Endothelial cell (in vitro differentiated cells): ENCODE results near the gene HEBP2. TPM values are rescaled to one million over a fixed set of nuclear protein-coding genes. Genes with fewer than 3 reads are reported as not detected.

ENCODE experiments used
- DNase-seq: peaks from one replicate; pipeline ENCODE4 v3.0.0; 2021; ENCODE audit warnings: low spot score
- H3K27ac Mint-ChIP-seq: one replicate; pipeline ENCODE4 v1.8.0; 2021; ENCODE audit warnings: mixed read lengths, inconsistent platforms; ENCODE audit not compliant: unreplicated experiment
- H3K27me3 Mint-ChIP-seq: one replicate; pipeline ENCODE4 v1.8.0; 2021; ENCODE audit warnings: mild to moderate bottlenecking, moderate library complexity, mixed read lengths, inconsistent platforms; ENCODE audit not compliant: unreplicated experiment
- H3K36me3 Mint-ChIP-seq: one replicate; pipeline ENCODE4 v1.8.0; 2021; ENCODE audit warnings: mild to moderate bottlenecking, low read depth, mixed read lengths, inconsistent platforms; ENCODE audit not compliant: unreplicated experiment
- H3K4me1 Mint-ChIP-seq: one replicate; pipeline ENCODE4 v1.8.0; 2021; ENCODE audit warnings: mild to moderate bottlenecking, mixed read lengths, inconsistent platforms; ENCODE audit not compliant: unreplicated experiment
- H3K4me3 Mint-ChIP-seq: one replicate; pipeline ENCODE4 v1.8.0; 2021; ENCODE audit warnings: mild to moderate bottlenecking, mixed read lengths, inconsistent platforms; ENCODE audit not compliant: unreplicated experiment
- H3K9me3 Mint-ChIP-seq: one replicate; pipeline ENCODE4 v1.8.0; 2021; ENCODE audit warnings: mixed read lengths, inconsistent platforms; ENCODE audit not compliant: unreplicated experiment
- total RNA-seq: library from RNA; stranded (reverse); fragmentation: NEBNext Ultra II Directional; extraction: Animal tissue kit (Norgen Biotek cat#: 25700); gene quantifications from one replicate; pipeline ENCODE4 v1.2.1, GENCODE V29; 2021; ENCODE audit not compliant: unreplicated experiment
- TF ChIP-seq, protein P1 (sequence below): fragments of 200-600 bp; sonication (generic); IDR thresholded peaks from one replicate; pipeline ENCODE4 v1.5.0; 2021; ENCODE audit warnings: antibody characterized with exemption; ENCODE audit not compliant: unreplicated experiment

HEBP2 gene
- total RNA-seq, 1 donor from 2014 or later = 30.1 TPM

- Mint-ChIP-seq H3K36me3 (peaks cover 20% of the 10 kb centered on the region), H3K9me3 (no peaks in the 10 kb centered on the region), H3K4me1 (peaks cover 7% of the 10 kb centered on the region), H3K4me3 (no peak overlapping the region), H3K27ac (no peak overlapping the region), H3K27me3 (peaks cover 4% of the 10 kb centered on the region)
- TF ChIP-seq, protein P1, sequence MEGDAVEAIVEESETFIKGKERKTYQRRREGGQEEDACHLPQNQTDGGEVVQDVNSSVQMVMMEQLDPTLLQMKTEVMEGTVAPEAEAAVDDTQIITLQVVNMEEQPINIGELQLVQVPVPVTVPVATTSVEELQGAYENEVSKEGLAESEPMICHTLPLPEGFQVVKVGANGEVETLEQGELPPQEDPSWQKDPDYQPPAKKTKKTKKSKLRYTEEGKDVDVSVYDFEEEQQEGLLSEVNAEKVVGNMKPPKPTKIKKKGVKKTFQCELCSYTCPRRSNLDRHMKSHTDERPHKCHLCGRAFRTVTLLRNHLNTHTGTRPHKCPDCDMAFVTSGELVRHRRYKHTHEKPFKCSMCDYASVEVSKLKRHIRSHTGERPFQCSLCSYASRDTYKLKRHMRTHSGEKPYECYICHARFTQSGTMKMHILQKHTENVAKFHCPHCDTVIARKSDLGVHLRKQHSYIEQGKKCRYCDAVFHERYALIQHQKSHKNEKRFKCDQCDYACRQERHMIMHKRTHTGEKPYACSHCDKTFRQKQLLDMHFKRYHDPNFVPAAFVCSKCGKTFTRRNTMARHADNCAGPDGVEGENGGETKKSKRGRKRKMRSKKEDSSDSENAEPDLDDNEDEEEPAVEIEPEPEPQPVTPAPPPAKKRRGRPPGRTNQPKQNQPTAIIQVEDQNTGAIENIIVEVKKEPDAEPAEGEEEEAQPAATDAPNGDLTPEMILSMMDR = no peak
- DNase-seq = no peak
Measured at GRCh38 chr6:138455746-138456400, 51.9 kb downstream of the HEBP2 start.

DNA sequence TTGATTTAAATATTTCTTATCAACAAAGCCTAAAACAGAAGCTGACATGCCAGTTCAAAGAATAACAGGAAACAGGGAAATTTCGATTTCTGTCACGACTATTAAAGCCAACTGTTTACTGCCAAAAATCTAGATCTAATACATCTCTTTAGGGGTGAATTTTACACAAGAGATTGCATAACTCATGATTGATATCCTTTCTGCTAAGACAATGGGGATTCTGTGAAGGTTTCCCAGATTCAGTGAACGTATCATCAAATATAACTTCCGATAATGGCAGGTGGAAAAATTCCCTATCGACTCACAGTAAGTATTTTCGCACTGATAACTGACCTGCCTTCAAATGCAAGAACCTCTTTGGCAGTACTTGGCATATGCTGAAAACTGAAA is 52.4 kb downstream of the HEBP2 start:
- peaks cover 7% of the 10 kb centered on the region for H3K4me1 Mint-ChIP-seq
- H3K36me3 Mint-ChIP-seq = peaks cover 22% of the 10 kb centered on the region
- no peaks in the 10 kb centered on the region for H3K9me3 Mint-ChIP-seq
- TF ChIP-seq, protein P1 = no peak
- no peak for DNase-seq
- no peak overlapping the region for H3K27ac Mint-ChIP-seq
- no peak overlapping the region for H3K4me3 Mint-ChIP-seq
- peaks cover 1% of the 10 kb centered on the region for H3K27me3 Mint-ChIP-seq

- peaks cover 2% of the 10 kb centered on the region for H3K27me3 Mint-ChIP-seq
- H3K36me3 Mint-ChIP-seq = peaks cover 37% of the 10 kb centered on the region
- H3K4me1 Mint-ChIP-seq = peaks cover 9% of the 10 kb centered on the region
- TF ChIP-seq, protein P1 = no peak
- no peak for DNase-seq
- H3K9me3 Mint-ChIP-seq = no peaks in the 10 kb centered on the region
- H3K4me3 Mint-ChIP-seq = no peak overlapping the region
- no peak overlapping the region for H3K27ac Mint-ChIP-seq
Measured at GRCh38 chr6:138461647-138462046, 57.6 kb downstream of the HEBP2 start.

- Mint-ChIP-seq H3K27ac (no peak overlapping the region), H3K9me3 (no peaks in the 10 kb centered on the region), H3K27me3 (peaks cover 2% of the 10 kb centered on the region), H3K4me3 (no peak overlapping the region), H3K36me3 (peaks cover 39% of the 10 kb centered on the region), H3K4me1 (peaks cover 6% of the 10 kb centered on the region)
- DNase-seq = no peak
- TF ChIP-seq, protein P1 = no peak
Measured at GRCh38 chr6:138464085-138464484, 60.1 kb downstream of the HEBP2 start.

GRCh38 chr6:138465007-138465645 is 61.1 kb downstream of the HEBP2 start:
- peaks cover 6% of the 10 kb centered on the region for H3K4me1 Mint-ChIP-seq
- DNase-seq = no peak
- peak overlapping the region; percentile 14 for H3K27ac Mint-ChIP-seq
- peak overlapping the region; percentile 3 for H3K4me3 Mint-ChIP-seq
- H3K36me3 Mint-ChIP-seq = peaks cover 45% of the 10 kb centered on the region
- TF ChIP-seq, protein P1 = no peak
- H3K9me3 Mint-ChIP-seq = no peaks in the 10 kb centered on the region
- H3K27me3 Mint-ChIP-seq = peaks cover 2% of the 10 kb centered on the region
